ENCODE data around the gene CNN2. TPM values are rescaled to one million over a fixed set of nuclear protein-coding genes. Genes with fewer than 3 reads are reported as not detected.
A peak's percentile ranks its signal among the peaks of the same experiment; 100 is the strongest.

CNN2 gene
- total RNA-seq, 4 donors from 2014 or later: 69.9 to 122 (median 79.4) TPM

DNA sequence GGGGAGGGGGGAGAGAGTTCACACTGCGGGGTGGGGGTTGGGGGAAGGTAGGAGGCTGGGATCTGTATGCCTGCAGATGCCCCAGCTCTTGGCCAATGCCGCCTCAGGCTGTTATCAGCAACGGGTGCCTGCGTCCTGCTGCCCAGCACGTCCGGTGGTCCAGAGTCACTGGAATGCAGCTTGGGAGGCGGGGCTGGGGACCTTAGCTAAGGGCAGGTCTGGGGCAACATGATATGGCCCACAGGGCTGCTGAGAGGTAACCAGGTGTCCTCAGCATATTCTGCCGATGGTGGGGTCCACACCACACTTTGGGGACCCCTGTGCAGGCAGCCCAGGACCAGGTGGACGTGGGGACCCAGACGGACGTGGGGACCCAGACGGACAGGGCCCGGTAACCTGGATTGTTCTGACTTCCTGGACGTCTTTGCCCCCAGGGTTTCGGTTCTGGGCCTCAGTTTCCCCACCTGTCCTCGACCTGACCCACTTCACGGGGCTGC, 39.9 kb downstream of the CNN2 start:
- H3K4me1 ChIP-seq: peaks cover 0 to 60% (median 19%) of the 10 kb centered on the region in 4 donors
- peaks cover 0 to 4% (median 0%) of the 10 kb centered on the region in 4 donors for H3K9me3 ChIP-seq
- 34 to 49% methylated on average over 15 to 17 of the region's 17 CpGs for WGBS, 2 donors
- H3K27ac ChIP-seq: peak overlapping the region in 1 of 4 donors; percentile 87
- H3K4me3 ChIP-seq: peak overlapping the region in 2 of 4 donors; percentile 47 to 55
- H3K27me3 ChIP-seq: peaks cover 2 to 59% of the 10 kb centered on the region in 2 donors
- TF ChIP-seq CTCF (IDR thresholded peaks at IDR 0.05) (no peak), POLR2A (IDR thresholded peaks at IDR 0.05) (no peak), EP300 (IDR thresholded peaks at IDR 0.05) (no peak)
- DNase-seq (ENCODE audit: low spot score in 2 of 2): no peak
- no peaks in the 10 kb centered on the region for H3K36me3 ChIP-seq

GRCh38 chr19:1066748-1067340, 40.4 kb downstream of the CNN2 start, which contains the start of gene ARHGAP45:
Gene ARHGAP45, plus strand, starts transcription at chr19:1067167. Its CDS starts 239 bp downstream, at chr19:1067406.
- H3K4me3 ChIP-seq: peak within 1 kb of the TSS; percentile 25 to 55 (median 42)
- peaks cover 0 to 65% (median 23%) of the 10 kb centered on the region in 4 donors for H3K4me1 ChIP-seq
- no peak for TF ChIP-seq CTCF (IDR thresholded peaks at IDR 0.05)
- TF ChIP-seq POLR2A (IDR thresholded peaks at IDR 0.05): peak in 1 of 2 donors; percentile 10
- DNase-seq (ENCODE audit: low spot score in 2 of 2): no peak
- H3K9me3 ChIP-seq: peaks cover 0 to 4% (median 0%) of the 10 kb centered on the region in 4 donors
- WGBS, 2 donors: 3 to 6% methylated on average over 14 to 15 of the region's 61 CpGs
- no peaks in the 10 kb centered on the region for H3K36me3 ChIP-seq
- H3K27ac ChIP-seq: peak within 1 kb of the TSS; percentile 5 to 87 (median 48)
- H3K27me3 ChIP-seq: peaks cover 2 to 64% of the 10 kb centered on the region in 2 donors

GRCh38 chr19:1067341-1067957, 41.0 kb downstream of the CNN2 start:
- H3K9me3 ChIP-seq: no peaks in the 10 kb centered on the region
- H3K4me1 ChIP-seq: peaks cover 0 to 69% (median 25%) of the 10 kb centered on the region in 4 donors
- no peak for DNase-seq (ENCODE audit: low spot score in 2 of 2)
- H3K36me3 ChIP-seq: no peaks in the 10 kb centered on the region
- WGBS, 2 donors: 4 to 5% methylated on average over 27 to 29 of the region's 38 CpGs
- H3K27me3 ChIP-seq: peaks cover 2 to 70% of the 10 kb centered on the region in 2 donors
- TF ChIP-seq CTCF (IDR thresholded peaks at IDR 0.05) (no peak), EP300 (IDR thresholded peaks at IDR 0.05) (no peak), POLR2A (IDR thresholded peaks at IDR 0.05) (no peak)
- peak overlapping the region; percentile 5 to 87 (median 48) for H3K27ac ChIP-seq
- H3K4me3 ChIP-seq: peak overlapping the region; percentile 25 to 55 (median 42)

DNA sequence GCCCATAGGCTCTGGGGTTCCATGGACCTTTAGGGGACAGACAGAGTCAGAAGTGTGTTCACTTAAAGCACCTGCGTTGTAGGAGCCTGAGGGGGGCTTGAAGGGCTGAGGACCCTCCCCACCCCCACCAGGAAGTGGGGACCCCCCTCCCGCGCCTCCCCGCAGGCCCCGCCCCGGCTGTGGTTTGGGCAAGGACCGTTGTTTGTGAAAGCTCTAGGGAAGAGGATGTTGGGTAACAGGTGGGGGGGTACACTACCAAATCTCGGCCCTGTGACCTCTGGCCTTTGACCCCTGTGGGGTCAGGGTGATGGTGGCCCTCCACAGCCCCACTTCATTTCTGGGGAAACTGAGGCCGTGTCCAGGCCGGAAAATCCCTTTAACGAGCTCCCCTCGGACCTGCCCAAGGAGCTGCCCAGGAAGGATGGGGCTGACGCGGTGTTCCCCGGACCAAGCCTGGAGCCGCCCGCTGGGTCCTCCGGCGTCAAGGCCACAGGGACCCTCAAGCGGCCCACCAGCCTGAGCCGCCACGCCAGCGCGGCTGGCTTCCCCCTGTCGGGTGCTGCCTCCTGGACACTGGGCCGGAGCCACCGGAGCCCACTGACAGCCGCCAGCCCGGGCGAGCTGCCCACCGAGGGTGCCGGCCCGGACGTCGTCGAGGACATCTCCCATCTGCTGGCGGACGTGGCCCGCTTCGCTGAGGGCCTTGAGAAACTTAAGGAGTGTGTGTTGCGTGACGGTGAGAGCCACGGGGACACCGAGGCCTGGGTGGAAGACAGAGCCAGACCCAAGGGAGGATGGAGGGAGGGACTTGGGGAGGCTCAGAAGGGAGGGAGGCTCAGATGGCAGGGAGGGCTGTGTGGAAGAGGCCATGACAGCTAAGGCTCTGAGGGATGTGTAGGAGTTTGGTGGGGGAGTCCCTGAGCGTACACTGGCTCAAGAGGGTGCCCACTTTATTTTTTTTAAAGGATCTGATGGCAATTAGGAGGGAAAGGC, 41.9 kb downstream of the CNN2 start:
- DNase-seq (ENCODE audit: low spot score in 2 of 2): peak in 1 of 2 donors; percentile 48
- peaks cover 0 to 69% (median 25%) of the 10 kb centered on the region in 4 donors for H3K4me1 ChIP-seq
- WGBS, 2 donors: 65 to 73% methylated on average over 24 to 27 of the region's 45 CpGs
- peak overlapping the region; percentile 25 to 55 (median 42) for H3K4me3 ChIP-seq
- H3K27me3 ChIP-seq: peaks cover 2 to 75% of the 10 kb centered on the region in 2 donors
- TF ChIP-seq POLR2A (IDR thresholded peaks at IDR 0.05) (no peak), EP300 (IDR thresholded peaks at IDR 0.05) (peak in 1 of 2 donors; percentile 26), CTCF (IDR thresholded peaks at IDR 0.05) (no peak)
- no peaks in the 10 kb centered on the region for H3K9me3 ChIP-seq
- H3K27ac ChIP-seq: peak overlapping the region in 2 of 4 donors; percentile 65 to 87
- H3K36me3 ChIP-seq: no peaks in the 10 kb centered on the region
